A549 (cell line): Measurements from ENCODE around the gene SCYGR3.

Experiments
- BHLHE40 ChIP-seq: IDR thresholded peaks from 2 replicates; pipeline ENCODE4 v1.6.1; 2012; ENCODE audit warnings: low read depth, low read length, inconsistent platforms
- CTCF ChIP-seq: fragments of >200 bp; sonication (Bioruptor Twin); formaldehyde crosslinking; IDR thresholded peaks from 3 replicates; pipeline ENCODE4 v1.5.1; 2016
- E2F6 ChIP-seq: IDR thresholded peaks from 2 replicates; pipeline ENCODE4 v1.6.1; 2012; ENCODE audit warnings: low read depth, borderline replicate concordance
- EHMT2 ChIP-seq: fragments of 200-600 bp; sonication (generic); IDR thresholded peaks from 2 replicates; pipeline ENCODE4 v1.6.1; 2016; ENCODE audit warnings: antibody characterized with exemption, low read depth, mild to moderate bottlenecking, moderate library complexity
- FOXS1 ChIP-seq: fragments of 250-450 bp; sonication (Bioruptor Pico); IDR thresholded peaks from 2 replicates; pipeline ENCODE4 v1.5.0; 2020; ENCODE audit warnings: mild to moderate bottlenecking, moderate library complexity
- MYC ChIP-seq: IDR thresholded peaks from 2 replicates; pipeline ENCODE4 v1.6.1; 2012; ENCODE audit warnings: mild to moderate bottlenecking, inconsistent platforms, low read length, improper control_type of control experiment, borderline replicate concordance
- POLR2A ChIP-seq: IDR thresholded peaks from 2 replicates; pipeline ENCODE4 v1.6.1; 2012; ENCODE audit warnings: mild to moderate bottlenecking, low read length
- RNF2 ChIP-seq: fragments of 200-600 bp; sonication (generic); IDR thresholded peaks from 2 replicates; pipeline ENCODE4 v1.6.1; 2016; ENCODE audit warnings: low read depth, mild to moderate bottlenecking, antibody characterized with exemption, moderate library complexity, borderline replicate concordance
- SMC3 ChIP-seq: fragments of >200 bp; sonication (Bioruptor Twin); formaldehyde crosslinking; IDR thresholded peaks from 3 replicates; pipeline ENCODE4 v1.6.1; 2018; ENCODE audit warnings: inconsistent platforms
- ZSCAN20 ChIP-seq: fragments of 250-450 bp; sonication (Bioruptor Pico); IDR thresholded peaks from 2 replicates; pipeline ENCODE4 v1.8.0; 2022; ENCODE audit warnings: mild to moderate bottlenecking, moderate library complexity
- TF ChIP-seq, protein P1 (sequence below): IDR thresholded peaks from 2 replicates; pipeline ENCODE4 v1.6.1; 2012

GRCh38 chr2:227626580-227627151, 12.0 kb upstream of the SCYGR3 start:
- TF ChIP-seq POLR2A (no peak), ZSCAN20 (CRISPR knock-in tag) (no peak), CTCF (no peak), SMC3 (no peak), EHMT2 (no peak), E2F6 (no peak), MYC (no peak), FOXS1 (no peak), BHLHE40 (no peak), RNF2 (no peak)
- TF ChIP-seq, protein P1, sequence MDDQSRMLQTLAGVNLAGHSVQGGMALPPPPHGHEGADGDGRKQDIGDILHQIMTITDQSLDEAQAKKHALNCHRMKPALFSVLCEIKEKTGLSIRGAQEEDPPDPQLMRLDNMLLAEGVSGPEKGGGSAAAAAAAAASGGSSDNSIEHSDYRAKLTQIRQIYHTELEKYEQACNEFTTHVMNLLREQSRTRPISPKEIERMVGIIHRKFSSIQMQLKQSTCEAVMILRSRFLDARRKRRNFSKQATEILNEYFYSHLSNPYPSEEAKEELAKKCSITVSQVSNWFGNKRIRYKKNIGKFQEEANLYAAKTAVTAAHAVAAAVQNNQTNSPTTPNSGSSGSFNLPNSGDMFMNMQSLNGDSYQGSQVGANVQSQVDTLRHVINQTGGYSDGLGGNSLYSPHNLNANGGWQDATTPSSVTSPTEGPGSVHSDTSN: no peak
